Retinal pigment epithelial cell (primary cell): Measurements from ENCODE around the gene RNASE1.

Source experiments
- DNase-seq: peaks from one replicate; pipeline ENCODE4 v3.0.0-alpha.2; 2010; ENCODE audit warnings: low read depth
- H3K4me3 ChIP-seq: 2 replicates; pipeline ENCODE4 v1.5.1; 2011; ENCODE audit warnings: mild to moderate bottlenecking, low read length, control low read depth, moderate library complexity
- TF ChIP-seq, protein P1 (sequence below): conservative IDR thresholded peaks from 2 replicates; pipeline ENCODE4 v1.5.1; 2011; ENCODE audit warnings: low read depth, low read length, control low read depth, inconsistent platforms

The RNASE1 gene

DNA sequence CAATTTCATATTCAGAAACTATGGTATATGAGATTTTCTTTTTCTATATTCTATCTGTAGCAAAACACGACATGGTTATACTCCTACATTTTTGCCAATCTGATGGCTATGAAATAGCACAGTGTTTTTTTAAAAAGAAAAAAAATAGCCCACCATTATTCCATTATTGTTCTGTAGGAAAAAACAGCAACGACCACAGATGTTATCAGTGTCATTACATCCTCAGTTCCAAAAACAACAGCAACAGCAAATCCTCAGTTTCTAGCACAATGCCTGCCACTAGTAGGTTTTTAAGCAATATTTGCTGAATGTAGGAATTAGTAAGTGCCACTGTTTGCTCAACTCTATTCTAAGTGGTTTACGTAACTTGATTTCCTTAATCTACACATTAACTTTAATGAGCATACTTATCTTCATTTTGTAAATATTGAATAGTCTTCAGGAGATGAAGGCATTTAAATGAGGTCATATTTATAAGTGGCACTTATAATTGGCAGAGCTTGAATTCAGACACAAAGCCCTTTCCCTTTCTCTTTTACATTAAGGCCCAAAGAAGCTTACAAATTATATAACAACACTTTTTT, 13.3 kb downstream of the RNASE1 start:
- TF ChIP-seq, protein P1, sequence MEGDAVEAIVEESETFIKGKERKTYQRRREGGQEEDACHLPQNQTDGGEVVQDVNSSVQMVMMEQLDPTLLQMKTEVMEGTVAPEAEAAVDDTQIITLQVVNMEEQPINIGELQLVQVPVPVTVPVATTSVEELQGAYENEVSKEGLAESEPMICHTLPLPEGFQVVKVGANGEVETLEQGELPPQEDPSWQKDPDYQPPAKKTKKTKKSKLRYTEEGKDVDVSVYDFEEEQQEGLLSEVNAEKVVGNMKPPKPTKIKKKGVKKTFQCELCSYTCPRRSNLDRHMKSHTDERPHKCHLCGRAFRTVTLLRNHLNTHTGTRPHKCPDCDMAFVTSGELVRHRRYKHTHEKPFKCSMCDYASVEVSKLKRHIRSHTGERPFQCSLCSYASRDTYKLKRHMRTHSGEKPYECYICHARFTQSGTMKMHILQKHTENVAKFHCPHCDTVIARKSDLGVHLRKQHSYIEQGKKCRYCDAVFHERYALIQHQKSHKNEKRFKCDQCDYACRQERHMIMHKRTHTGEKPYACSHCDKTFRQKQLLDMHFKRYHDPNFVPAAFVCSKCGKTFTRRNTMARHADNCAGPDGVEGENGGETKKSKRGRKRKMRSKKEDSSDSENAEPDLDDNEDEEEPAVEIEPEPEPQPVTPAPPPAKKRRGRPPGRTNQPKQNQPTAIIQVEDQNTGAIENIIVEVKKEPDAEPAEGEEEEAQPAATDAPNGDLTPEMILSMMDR, result no peak
- no peak for DNase-seq
- H3K4me3 ChIP-seq, result no peak overlapping the region

DNA sequence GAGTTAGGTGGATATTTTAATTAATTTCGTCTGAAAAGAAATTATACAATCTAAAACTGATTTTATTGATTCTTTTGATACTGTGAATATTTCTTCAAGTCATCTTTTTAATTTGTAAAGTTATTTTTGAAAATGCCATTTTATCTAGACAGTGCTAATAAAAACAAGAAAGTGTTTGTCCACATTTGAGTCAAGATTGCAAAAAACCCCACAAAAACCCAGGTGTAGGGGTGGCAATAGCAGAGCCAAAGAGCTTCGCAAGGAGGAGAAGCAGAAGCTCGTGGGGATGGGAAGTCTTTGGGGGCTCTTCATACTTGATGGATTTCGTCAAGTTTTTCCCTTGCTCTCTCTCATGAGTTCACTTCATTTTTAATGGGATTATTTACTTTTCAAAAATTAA, 15.6 kb downstream of the RNASE1 start:
- DNase-seq, result no peak
- TF ChIP-seq, protein P1, result no peak
- H3K4me3 ChIP-seq, result no peak overlapping the region

DNA sequence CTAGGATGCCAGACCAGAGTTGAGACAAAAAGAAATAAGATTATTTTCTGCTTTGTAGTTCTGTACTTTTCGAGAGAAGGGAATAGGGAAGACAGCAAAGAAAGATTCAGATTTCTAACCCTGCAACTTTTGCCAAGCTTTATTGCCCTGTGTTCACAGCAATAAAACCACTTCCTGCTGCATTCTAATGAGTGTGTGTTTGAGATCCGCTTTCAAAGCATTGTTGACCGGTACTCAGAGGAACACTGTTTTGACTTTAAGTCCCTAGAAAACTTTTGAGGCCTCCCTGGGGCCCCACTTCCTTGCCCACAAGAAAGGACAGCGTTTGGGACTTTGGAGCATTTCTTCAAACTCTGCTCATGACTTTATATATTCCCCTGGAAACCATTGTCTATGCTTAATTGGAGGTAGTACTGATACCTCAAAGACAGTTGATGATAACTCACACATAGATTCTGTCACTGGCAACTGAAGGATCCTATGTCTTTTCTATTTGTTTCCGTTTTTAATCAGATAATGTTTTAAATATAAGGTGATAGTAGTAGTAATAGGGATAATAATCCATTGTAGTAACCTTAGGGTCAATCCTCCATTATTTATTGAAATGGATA, 20.3 kb downstream of the RNASE1 start:
- no peak overlapping the region for H3K4me3 ChIP-seq
- TF ChIP-seq, protein P1, result no peak
- DNase-seq, result no peak

DNA sequence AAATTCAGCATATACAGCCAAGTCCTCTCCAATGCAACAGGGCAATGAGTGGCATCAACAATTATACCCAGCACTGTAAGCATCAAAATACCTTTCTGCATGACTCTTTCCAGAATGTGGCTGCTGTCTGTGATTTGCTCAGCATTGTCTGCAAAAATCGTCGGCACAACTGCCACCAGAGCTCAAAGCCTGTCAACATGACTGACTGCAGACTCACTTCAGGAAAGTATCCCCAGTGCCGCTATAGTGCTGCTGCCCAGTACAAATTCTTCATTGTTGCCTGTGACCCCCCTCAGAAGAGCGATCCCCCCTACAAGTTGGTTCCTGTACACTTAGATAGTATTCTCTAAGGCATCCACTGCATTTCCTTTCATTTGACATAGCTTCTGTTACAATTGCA, 20.8 kb downstream of the RNASE1 start:
- no peak for DNase-seq
- TF ChIP-seq, protein P1, result no peak
- no peak overlapping the region for H3K4me3 ChIP-seq

DNA sequence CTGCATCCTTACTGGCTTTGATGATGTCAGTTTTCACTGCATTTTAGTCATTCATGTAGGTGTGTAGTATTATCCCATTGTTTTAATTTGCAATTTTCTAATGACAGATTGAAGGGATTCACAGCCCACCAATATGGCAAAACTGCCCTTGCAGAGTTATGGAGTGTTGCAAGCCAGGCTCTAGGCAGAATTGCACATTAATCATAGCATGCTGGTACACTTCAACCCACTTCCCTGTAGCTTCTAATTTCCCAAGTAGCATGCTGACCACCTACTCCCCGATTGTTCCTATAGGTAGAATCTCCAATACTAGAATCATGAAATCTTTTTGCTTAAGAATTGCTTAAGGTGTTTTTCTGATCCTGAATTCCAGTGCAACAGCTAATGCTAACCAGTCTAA, 26.7 kb downstream of the RNASE1 start:
- TF ChIP-seq, protein P1, result no peak
- no peak for DNase-seq
- no peak overlapping the region for H3K4me3 ChIP-seq

DNA sequence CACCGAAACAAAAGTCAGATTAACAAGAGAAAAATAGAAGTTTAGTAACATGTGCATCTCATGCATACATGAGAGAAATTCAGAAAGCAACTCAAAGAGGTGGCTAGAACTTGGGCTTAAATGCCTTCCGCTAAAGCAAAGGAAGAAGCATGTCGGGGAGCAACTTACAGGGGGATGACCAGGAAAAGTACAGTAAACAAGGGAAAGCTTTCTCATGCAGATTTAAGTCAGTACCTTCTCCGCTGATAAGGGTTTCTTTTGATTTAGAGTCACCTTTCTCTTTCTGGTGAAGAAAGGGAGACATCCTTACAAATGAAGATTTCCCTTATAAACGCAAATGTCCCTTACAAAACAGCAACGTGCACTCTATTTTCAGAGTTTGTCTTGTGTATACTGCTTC, 27.6 kb downstream of the RNASE1 start:
- no peak for DNase-seq
- TF ChIP-seq, protein P1, result no peak
- H3K4me3 ChIP-seq, result no peak overlapping the region

DNA sequence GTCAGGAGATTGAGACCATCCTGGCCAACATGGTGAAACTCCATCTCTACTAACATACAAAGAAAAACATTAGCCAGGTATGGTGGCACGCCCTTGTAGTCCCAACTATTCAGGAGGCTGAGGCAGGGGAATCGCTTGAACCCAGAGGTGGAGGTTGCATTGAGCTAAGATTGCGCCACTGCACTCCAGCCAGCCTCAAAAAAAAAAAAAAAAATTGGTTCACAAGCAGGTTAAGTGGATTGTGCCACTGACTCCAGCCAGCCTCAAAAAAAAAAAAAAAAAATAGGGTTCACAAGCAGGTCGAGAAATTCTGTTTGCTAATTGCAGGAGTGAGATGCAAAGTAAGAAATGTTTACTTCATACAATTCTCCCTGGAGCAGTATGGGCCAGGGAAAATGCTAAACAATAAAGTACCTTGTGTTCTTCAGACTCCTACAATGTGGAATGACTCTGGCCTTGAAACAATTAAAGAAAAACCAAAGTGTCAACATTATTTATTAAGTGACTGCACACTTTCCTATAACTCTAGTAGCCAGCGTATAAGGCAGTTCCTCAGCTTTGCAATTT, 28.3 kb downstream of the RNASE1 start:
- TF ChIP-seq, protein P1, result no peak
- H3K4me3 ChIP-seq, result no peak overlapping the region
- no peak for DNase-seq
